Fibroblast of villous mesenchyme (primary cell): ENCODE data around the gene GPD1L. TPM values are rescaled to one million over a fixed set of nuclear protein-coding genes. Genes with fewer than 3 reads are reported as not detected.

Experiments used
- DNase-seq: peaks from one replicate; pipeline ENCODE4 v3.0.0-alpha.2; 2010; ENCODE audit warnings: low read depth
- H3K4me3 ChIP-seq: 2 replicates; pipeline ENCODE4 v1.5.1; 2011; ENCODE audit warnings: low read depth, mild to moderate bottlenecking, low read length
- total RNA-seq: library from RNA; depleted of rRNA; stranded (reverse); fragments of >200 nt; gene quantifications from 2 replicates; pipeline ENCODE4 v1.2.3, GENCODE V29; 2012
- TF ChIP-seq, protein P1 (sequence below): IDR thresholded peaks from 2 replicates; pipeline ENCODE4 v1.5.1; 2012; ENCODE audit warnings: low read depth, mild to moderate bottlenecking, low read length; ENCODE audit not compliant: insufficient read depth

Gene GPD1L
- total RNA-seq, 1 donor = 7.8 TPM

DNA sequence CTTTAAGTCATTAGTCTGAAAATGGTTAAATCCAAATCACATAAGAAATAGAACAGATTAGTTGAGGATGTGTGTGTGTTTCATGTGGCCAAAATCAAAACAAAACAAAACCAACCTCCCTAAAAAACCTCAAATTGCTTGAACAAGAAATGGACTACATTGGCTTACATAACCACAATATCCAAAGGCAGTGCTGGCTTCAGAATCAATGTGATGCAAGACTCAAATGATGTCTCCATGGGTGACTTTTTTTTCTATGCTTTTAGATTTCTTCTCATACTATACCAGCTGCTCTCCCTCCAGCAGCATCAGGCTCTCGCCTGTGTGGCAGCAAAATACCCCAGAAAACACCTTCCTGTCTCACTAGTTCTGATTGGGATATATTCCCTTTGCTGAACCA, 96.1 kb downstream of the GPD1L start:
- TF ChIP-seq, protein P1, sequence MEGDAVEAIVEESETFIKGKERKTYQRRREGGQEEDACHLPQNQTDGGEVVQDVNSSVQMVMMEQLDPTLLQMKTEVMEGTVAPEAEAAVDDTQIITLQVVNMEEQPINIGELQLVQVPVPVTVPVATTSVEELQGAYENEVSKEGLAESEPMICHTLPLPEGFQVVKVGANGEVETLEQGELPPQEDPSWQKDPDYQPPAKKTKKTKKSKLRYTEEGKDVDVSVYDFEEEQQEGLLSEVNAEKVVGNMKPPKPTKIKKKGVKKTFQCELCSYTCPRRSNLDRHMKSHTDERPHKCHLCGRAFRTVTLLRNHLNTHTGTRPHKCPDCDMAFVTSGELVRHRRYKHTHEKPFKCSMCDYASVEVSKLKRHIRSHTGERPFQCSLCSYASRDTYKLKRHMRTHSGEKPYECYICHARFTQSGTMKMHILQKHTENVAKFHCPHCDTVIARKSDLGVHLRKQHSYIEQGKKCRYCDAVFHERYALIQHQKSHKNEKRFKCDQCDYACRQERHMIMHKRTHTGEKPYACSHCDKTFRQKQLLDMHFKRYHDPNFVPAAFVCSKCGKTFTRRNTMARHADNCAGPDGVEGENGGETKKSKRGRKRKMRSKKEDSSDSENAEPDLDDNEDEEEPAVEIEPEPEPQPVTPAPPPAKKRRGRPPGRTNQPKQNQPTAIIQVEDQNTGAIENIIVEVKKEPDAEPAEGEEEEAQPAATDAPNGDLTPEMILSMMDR = no peak
- H3K4me3 ChIP-seq = no peak overlapping the region
- no peak for DNase-seq

DNA sequence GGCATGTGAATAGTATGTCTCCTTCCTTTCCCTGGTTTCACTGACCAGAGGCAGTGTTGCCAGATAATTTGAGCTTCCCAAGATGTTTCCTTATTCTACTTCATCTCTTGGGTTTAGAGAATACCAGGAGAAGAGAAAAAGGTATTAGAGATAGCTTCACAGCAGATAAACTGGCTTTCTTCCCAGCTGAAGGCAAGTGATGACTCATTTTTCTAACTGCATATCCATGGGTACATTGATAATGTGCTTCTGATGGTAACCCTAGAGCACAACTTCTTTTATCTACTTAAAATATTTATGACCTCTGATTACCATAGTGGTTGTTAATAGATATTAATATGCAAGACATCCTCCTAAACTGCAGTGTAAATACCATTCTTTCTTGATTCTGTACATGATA, 97.4 kb downstream of the GPD1L start:
- H3K4me3 ChIP-seq = no peak overlapping the region
- TF ChIP-seq, protein P1 = no peak
- DNase-seq = peak; percentile 17

DNA sequence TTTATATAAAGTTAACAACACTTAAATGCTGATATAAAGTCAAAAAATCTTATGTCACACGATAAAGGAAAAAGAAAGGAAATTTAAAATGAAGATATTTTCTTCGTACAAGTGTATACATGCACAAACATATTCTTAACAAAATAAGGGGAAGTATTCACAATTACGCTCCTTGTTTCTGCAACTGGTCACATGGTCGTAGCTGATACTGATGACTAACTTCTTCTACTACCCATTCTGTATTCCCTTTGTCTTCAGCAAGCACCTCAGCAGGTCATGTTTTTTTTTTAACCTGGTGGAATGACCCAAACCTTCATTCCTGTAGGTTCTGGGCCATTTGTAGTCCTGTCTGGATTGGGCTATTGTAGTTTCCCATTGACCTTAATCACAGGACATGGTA, 102.0 kb downstream of the GPD1L start:
- TF ChIP-seq, protein P1 = no peak
- no peak overlapping the region for H3K4me3 ChIP-seq
- DNase-seq = no peak

DNA sequence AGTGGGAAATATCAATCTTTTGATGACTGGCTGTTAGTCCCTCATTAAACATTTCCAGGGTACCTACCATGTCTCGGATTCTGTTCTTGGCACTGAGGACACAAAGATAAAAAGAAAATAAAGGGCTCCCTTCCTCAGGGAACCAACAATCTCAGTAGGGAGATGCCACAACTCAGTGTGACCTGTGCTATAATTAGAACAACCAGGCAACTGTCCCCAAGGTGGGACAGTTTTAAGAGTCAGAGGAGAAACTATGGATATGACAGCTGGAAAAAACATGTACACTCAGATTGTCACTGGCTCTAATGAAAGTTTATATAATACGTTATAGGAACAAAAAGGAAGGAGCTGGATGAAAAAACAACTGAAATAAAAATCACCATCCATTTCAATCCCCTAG, 108.8 kb downstream of the GPD1L start:
- no peak for DNase-seq
- TF ChIP-seq, protein P1 = no peak
- no peak overlapping the region for H3K4me3 ChIP-seq

DNA sequence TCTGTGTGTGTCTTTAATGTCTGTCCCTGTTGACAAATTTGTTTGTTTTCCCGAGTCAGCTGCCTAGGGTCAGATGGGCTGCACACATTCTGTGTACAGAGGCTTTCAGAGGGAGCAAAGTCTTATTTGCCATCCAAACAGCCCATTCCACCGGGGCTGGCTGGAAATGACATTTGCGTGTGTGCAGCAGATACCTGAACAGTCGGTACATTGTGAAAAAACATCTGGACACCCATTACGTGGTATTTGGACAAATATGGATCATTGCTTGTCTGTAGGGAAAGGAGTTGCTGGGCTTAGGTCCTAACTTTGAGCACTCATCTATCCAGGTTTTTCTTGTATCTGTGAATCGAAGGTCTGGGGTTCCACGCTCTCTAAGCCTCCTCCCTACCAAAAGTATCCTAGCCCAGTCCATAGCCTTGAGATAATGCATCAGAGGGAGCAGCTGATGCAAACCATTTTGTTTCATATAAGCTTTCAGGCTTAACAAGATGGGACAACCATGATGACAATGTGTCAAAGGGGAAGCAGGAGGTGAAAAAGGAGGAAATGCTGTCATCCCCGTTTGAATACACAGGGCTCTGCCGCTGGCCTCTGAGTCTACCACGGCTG, 109.9 kb downstream of the GPD1L start:
- H3K4me3 ChIP-seq = no peak overlapping the region
- TF ChIP-seq, protein P1 = no peak
- no peak for DNase-seq

DNA sequence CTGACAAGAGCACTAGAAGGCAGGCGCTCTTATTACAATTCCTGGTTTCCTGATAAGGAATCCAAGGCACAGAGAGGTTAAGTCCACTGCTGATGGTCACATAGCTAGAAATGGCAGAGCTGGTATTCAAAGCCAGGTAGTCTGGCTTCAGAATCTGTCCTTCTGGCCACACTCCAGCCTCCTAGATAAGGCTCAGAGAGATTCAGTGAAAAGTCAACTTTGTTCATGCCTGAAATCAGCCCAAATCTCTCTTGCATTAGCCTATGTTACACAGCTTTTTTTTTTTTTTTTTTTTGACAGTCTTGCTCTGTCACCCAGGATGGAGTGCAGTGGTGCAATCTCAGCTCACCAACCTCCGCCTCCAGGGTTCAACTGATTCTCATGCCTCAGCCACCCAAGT, 110.9 kb downstream of the GPD1L start:
- no peak for DNase-seq
- TF ChIP-seq, protein P1 = no peak
- H3K4me3 ChIP-seq = no peak overlapping the region

Other genes starting within 250 kb of the GPD1L start
- gene OSBPL10, start 125.4 kb upstream of the GPD1L start, total RNA-seq = 7.3 and 16.8 TPM in 2 replicates
- gene ZNF860, start 124.9 kb upstream of the GPD1L start, total RNA-seq = 0.86 and 0.97 TPM in 2 replicates
- not detected in 2 replicates for gene CMTM8, start 132.1 kb downstream of the GPD1L start, total RNA-seq